GM21619 (cell line): ENCODE results near the gene IL17RE.
A peak's percentile ranks its signal among the peaks of the same experiment; 100 is the strongest.

Experiments used
- ATAC-seq: cut with Tn5 transposase; IDR thresholded peaks from one replicate; pipeline ENCODE4 v1.9.1; 2021; ENCODE audit not compliant: unreplicated experiment

Gene IL17RE

GRCh38 chr3:9951598-9951961 lies 48.9 kb downstream of the IL17RE start:
- ATAC-seq, result no peak

GRCh38 chr3:9951962-9952805 lies 49.5 kb downstream of the IL17RE start, which contains the start of gene PRRT3:
TSS of gene PRRT3 (minus strand) at chr3:9952408. CDS start at chr3:9950115, 2,293 bp downstream.
- peak; percentile 56 for ATAC-seq

GRCh38 chr3:9955067-9955502 lies 52.4 kb downstream of the IL17RE start:
- ATAC-seq, result no peak

- no peak for ATAC-seq
These were observed 53.1 kb downstream of the IL17RE start for GRCh38 chr3:9955611-9956352.

GRCh38 chr3:9957214-9957613 lies 54.6 kb downstream of the IL17RE start:
- no peak for ATAC-seq

GRCh38 chr3:9965200-9965875 lies 62.7 kb downstream of the IL17RE start:
- ATAC-seq, result no peak
